H1 (cell line): ENCODE data around the gene ZNF367. TPM values are rescaled to one million over a fixed set of nuclear protein-coding genes. Genes with fewer than 3 reads are reported as not detected.

ENCODE experiments used
- CTCF ChIA-PET: fragments of 300-600 bp; sonication (Branson Sonifier 250); formaldehyde crosslinking; loops from one replicate; lab custom pipeline; 2021; ENCODE audit not compliant: partially characterized antibody; lab: Charles Lee
- POLR2A ChIA-PET: fragments of 300-600 bp; sonication (Branson Sonifier 250); formaldehyde crosslinking; loops from one replicate; lab custom pipeline; 2021; ENCODE audit warnings: inconsistent platforms; ENCODE audit not compliant: partially characterized antibody; lab: Charles Lee
- DNase-seq, 2 experiments: peaks; one replicate each; pipeline versions ENCODE4 v3.0.0 to v3.0.0-alpha.2; 2010 to 2022; ENCODE audit warnings: low spot score in 2 of 2, low read depth in 1 of 2, mixed read lengths in 1 of 2
- FAIRE-seq: peaks from 2 replicates; lab custom pipeline; 2011; peaks lifted over from hg19 to GRCh38; lab: Jason Lieb, UNC
- H2AFZ ChIP-seq: 2 replicates; pipeline ENCODE4 v1.8.1; 2012; ENCODE audit warnings: low read length, inconsistent platforms
- H2AK5ac ChIP-seq: 2 replicates; pipeline ENCODE4 v1.6.1; 2013; ENCODE audit warnings: low read depth, low read length
- H2BK120ac ChIP-seq: replicated peaks from 2 replicates; pipeline ENCODE3; 2013; ENCODE audit warnings: low read depth, low read length, inconsistent platforms
- H2BK12ac ChIP-seq: 2 replicates; pipeline ENCODE4 v1.6.1; 2013; ENCODE audit warnings: low read depth, low read length
- H2BK15ac ChIP-seq: 2 replicates; pipeline ENCODE4 v1.6.1; 2013; ENCODE audit warnings: low read length
- H2BK20ac ChIP-seq: 2 replicates; pipeline ENCODE4 v1.6.1; 2013; ENCODE audit warnings: low read length
- H2BK5ac ChIP-seq: 2 replicates; pipeline ENCODE4 v1.6.1; 2013; ENCODE audit warnings: low read depth, low read length
- H3K14ac ChIP-seq: 2 replicates; pipeline ENCODE4 v1.6.1; 2013; ENCODE audit warnings: inconsistent platforms; ENCODE audit not compliant: insufficient read length
- H3K18ac ChIP-seq: 2 replicates; pipeline ENCODE4 v1.6.1; 2013; ENCODE audit warnings: low read length; ENCODE audit errors: extremely low read depth
- H3K23ac ChIP-seq: 2 replicates; pipeline ENCODE4 v1.6.1; 2013; ENCODE audit warnings: inconsistent platforms; ENCODE audit not compliant: insufficient read length
- H3K23me2 ChIP-seq: 2 replicates; pipeline ENCODE4 v1.6.1; 2013; ENCODE audit warnings: low read depth, low read length
- H3K27ac ChIP-seq: 2 replicates; pipeline ENCODE4 v1.6.1; 2011; ENCODE audit warnings: low read depth, low read length, inconsistent platforms
- H3K27me3 ChIP-seq, 4 experiments: replicated peaks in 1 of 4; 1 replicate in 1 of 4; 2 replicates in 3 of 4; pipeline versions ENCODE4 v1.6.1 to v1.8.1; 2011 to 2013; ENCODE audit warnings: low read length in 3 of 4, mild to moderate bottlenecking in 3 of 4, inconsistent platforms in 2 of 4, mixed read lengths in 2 of 4, moderate library complexity in 1 of 4; ENCODE audit not compliant: control insufficient read depth in 3 of 4, insufficient read depth in 3 of 4; ENCODE audit errors: extremely low read depth in 1 of 4
- H3K36me3 ChIP-seq, 4 experiments: 2 replicates each; pipeline versions ENCODE4 v1.6.1 to v1.8.1; 2011 to 2013; ENCODE audit warnings: mild to moderate bottlenecking in 4 of 4, low read length in 3 of 4, moderate library complexity in 2 of 4, control low read depth in 1 of 4, inconsistent platforms in 1 of 4; ENCODE audit not compliant: insufficient read depth in 4 of 4, control insufficient read depth in 2 of 4
- H3K4ac ChIP-seq: replicated peaks from 2 replicates; pipeline ENCODE3; 2013; ENCODE audit warnings: low read length, low read depth, mixed read lengths, inconsistent platforms; ENCODE audit not compliant: insufficient read length
- H3K4me1 ChIP-seq, 4 experiments: replicated peaks in 1 of 4; 1 replicate in 1 of 4; 2 replicates in 3 of 4; pipeline versions ENCODE4 v1.6.1 to v1.8.1; 2011 to 2013; ENCODE audit warnings: low read length in 3 of 4, inconsistent platforms in 2 of 4, mixed read lengths in 1 of 4; ENCODE audit not compliant: insufficient read depth in 4 of 4, control insufficient read depth in 3 of 4
- H3K4me2 ChIP-seq, 2 experiments: 2 replicates each; pipeline versions ENCODE4 v1.6.1 to v1.8.1; 2011 to 2013; ENCODE audit warnings: low read depth in 2 of 2, low read length in 2 of 2, control low read depth in 1 of 2, inconsistent platforms in 1 of 2, mild to moderate bottlenecking in 1 of 2; ENCODE audit not compliant: insufficient read depth in 1 of 2
- H3K4me3 ChIP-seq, 4 experiments: fragments of 200-600, 300-600 bp in 1 of 4; sonication (generic), shearing (Covaris generic), sonication (Bioruptor Twin) in 1 of 4; 2 replicates each; pipeline versions ENCODE4 v1.5.1 to v1.8.1; 2011 to 2016; ENCODE audit warnings: low read length in 4 of 4, low read depth in 3 of 4, control low read depth in 2 of 4, inconsistent platforms in 2 of 4, mild to moderate bottlenecking in 2 of 4, mixed read lengths in 1 of 4, moderate library complexity in 1 of 4; ENCODE audit not compliant: insufficient read depth in 2 of 4; ENCODE audit errors: extremely low read depth in 1 of 4
- H3K56ac ChIP-seq: replicated peaks from 2 replicates; pipeline ENCODE3; 2013; ENCODE audit warnings: low read depth, mild to moderate bottlenecking, mixed read lengths, low read length, inconsistent platforms; ENCODE audit not compliant: insufficient read length
- H3K79me1 ChIP-seq: 2 replicates; pipeline ENCODE4 v1.6.1; 2013; ENCODE audit warnings: low read depth, low read length, control low read depth
- H3K79me2 ChIP-seq, 2 experiments: 2 replicates each; pipeline versions ENCODE4 v1.6.1 to v1.8.1; 2012 to 2013; ENCODE audit warnings: low read length in 2 of 2, mild to moderate bottlenecking in 2 of 2, inconsistent platforms in 1 of 2; ENCODE audit not compliant: insufficient read depth in 2 of 2, control insufficient read depth in 1 of 2
- H3K9ac ChIP-seq, 4 experiments: replicated peaks in 1 of 4; 1 replicate in 1 of 4; 2 replicates in 3 of 4; pipeline versions ENCODE4 v1.6.1 to v1.8.1; 2011 to 2013; ENCODE audit warnings: low read depth in 3 of 4, low read length in 3 of 4, control low read depth in 2 of 4, mild to moderate bottlenecking in 2 of 4, moderate library complexity in 2 of 4, inconsistent platforms in 1 of 4; ENCODE audit errors: extremely low read depth in 1 of 4
- H3K9me3 ChIP-seq, 2 experiments: 2 replicates each; pipeline versions ENCODE4 v1.6.1 to v1.8.1; 2012 to 2013; ENCODE audit warnings: mild to moderate bottlenecking in 2 of 2, moderate library complexity in 2 of 2, control low read depth in 1 of 2, inconsistent platforms in 1 of 2, low read depth in 1 of 2, low read length in 1 of 2, mixed read lengths in 1 of 2; ENCODE audit not compliant: insufficient read depth in 2 of 2
- H4K20me1 ChIP-seq, 2 experiments: replicated peaks in 1 of 2; 2 replicates each; pipeline versions ENCODE3 to v1.8.1; 2011 to 2013; ENCODE audit warnings: inconsistent platforms in 2 of 2, low read length in 2 of 2, mild to moderate bottlenecking in 1 of 2; ENCODE audit not compliant: insufficient read depth in 2 of 2, control insufficient read depth in 1 of 2
- H4K5ac ChIP-seq: 2 replicates; pipeline ENCODE4 v1.6.1; 2013; ENCODE audit warnings: low read length, low read depth, mixed read lengths, inconsistent platforms; ENCODE audit not compliant: insufficient read length
- H4K8ac ChIP-seq: 2 replicates; pipeline ENCODE4 v1.8.0; 2013; ENCODE audit warnings: mild to moderate bottlenecking, moderate library complexity, low read length, inconsistent platforms; ENCODE audit not compliant: insufficient read depth; ENCODE audit errors: extremely low read depth
- H4K91ac ChIP-seq: replicated peaks from 2 replicates; pipeline ENCODE3; 2013; ENCODE audit warnings: low read length, mixed read lengths, inconsistent platforms; ENCODE audit not compliant: insufficient read length
- ATF2 ChIP-seq: IDR thresholded peaks from 2 replicates; pipeline ENCODE4 v1.6.1; 2012; ENCODE audit warnings: low read length, inconsistent platforms
- CBX5 ChIP-seq: fragments of 300-800, 300-1000 bp; sonication (generic); IDR thresholded peaks from 2 replicates; pipeline ENCODE4 v1.7.1; 2016; ENCODE audit warnings: antibody characterized with exemption, low read length, low read depth
- CEBPB ChIP-seq: IDR thresholded peaks from 2 replicates; pipeline ENCODE4 v1.6.1; 2012; ENCODE audit warnings: low read depth, low read length
- GABPA ChIP-seq: IDR thresholded peaks from 2 replicates; pipeline ENCODE4 v1.6.1; 2011; ENCODE audit warnings: mild to moderate bottlenecking, low read length, moderate library complexity, borderline replicate concordance; ENCODE audit not compliant: insufficient read depth
- GTF2F1 ChIP-seq: IDR thresholded peaks from 2 replicates; pipeline ENCODE4 v1.6.1; 2012; ENCODE audit warnings: low read depth, low read length, improper control_type of control experiment, borderline replicate concordance
- HDAC2 ChIP-seq, 2 experiments: fragments of 300-600 bp in 1 of 2; sonication (generic) in 1 of 2; IDR thresholded peaks; 2 replicates each; pipeline ENCODE4 v1.6.1; 2011 to 2012; ENCODE audit warnings: low read depth in 2 of 2, low read length in 2 of 2, mild to moderate bottlenecking in 2 of 2, moderate library complexity in 2 of 2, borderline replicate concordance in 1 of 2, inconsistent platforms in 1 of 2
- POLR2AphosphoS5 ChIP-seq: IDR thresholded peaks from 2 replicates; pipeline ENCODE4 v1.6.1; 2011; ENCODE audit warnings: low read depth, low read length
- RBBP5 ChIP-seq: IDR thresholded peaks from 2 replicates; pipeline ENCODE4 v1.7.1; 2012; ENCODE audit warnings: low read depth, mild to moderate bottlenecking, inconsistent platforms, low read length, moderate library complexity, borderline replicate concordance
- SIX5 ChIP-seq: IDR thresholded peaks from 2 replicates; pipeline ENCODE4 v1.6.1; 2011; ENCODE audit warnings: mild to moderate bottlenecking, low read depth, low read length
- TEAD4 ChIP-seq: IDR thresholded peaks from 2 replicates; pipeline ENCODE4 v1.6.1; 2012; ENCODE audit warnings: low read depth, low read length, inconsistent platforms, mixed read lengths
- YY1 ChIP-seq: IDR thresholded peaks from 2 replicates; pipeline ENCODE4 v1.6.1; 2011; ENCODE audit warnings: low read depth, mild to moderate bottlenecking, low read length
- WGBS, 2 experiments: shearing (Covaris generic) in 1 of 2; methylation state at CpG; one replicate each; pipeline versions ENCODE4 v1.1.6 to v1.1.7; 2013 to 2015; ENCODE audit warnings: low lambda C conversion rate in 2 of 2, mixed read lengths in 2 of 2, inconsistent platforms in 1 of 2, low coverage in 1 of 2, missing lambda C conversion rate in 1 of 2; ENCODE audit not compliant: insufficient replicate concordance in 2 of 2, insufficient coverage in 1 of 2, insufficient read length in 1 of 2; ENCODE audit errors: extremely low coverage in 1 of 2, missing lambda C conversion rate in 1 of 2; 5-methylcytosine and 5-hydroxymethylcytosine counted together
- polyA plus RNA-seq, 7 experiments: library from polyadenylated mRNA; depleted of rRNA in 3 of 7; stranded (reverse) in 5 of 7; unstranded in 2 of 7; fragments of >200 nt in 5 of 7; fragments of 200-250 nt in 2 of 7; gene quantifications; 1 replicate in 5 of 7; 2 replicates in 1 of 7; 4 replicates in 1 of 7; pipeline versions ENCODE4 v1.2.1 to v1.2.3, GENCODE V29; 2011 to 2013; ENCODE audit warnings: missing spikeins in 2 of 7, mixed read lengths in 2 of 7
- total RNA-seq: library from RNA; stranded (reverse); fragmentation: NEBNext Ultra II Directional; extraction: Animal tissue kit (Norgen Biotek cat#: 25700); gene quantifications from 2 replicates; pipeline ENCODE4 v1.2.1, GENCODE V29; 2021

The ZNF367 gene
- total and polyA plus RNA-seq, 2 of the 8 experiments (the other 6 are each of a cell fraction or from before 2014, with no cell fraction given) = 2.2 to 8.2 TPM

GRCh38 chr9:96363175-96363967 lies 54.8 kb downstream of the ZNF367 start:
- no peak for FAIRE-seq
- no peak overlapping the region for H3K4ac ChIP-seq
- no peaks in the 10 kb centered on the region for H3K9me3 ChIP-seq
- H3K9ac ChIP-seq = no peak overlapping the region
- H3K23me2 ChIP-seq = no peaks in the 10 kb centered on the region
- no peak overlapping the region; the same call in 1 of the 2 replicates for H4K8ac ChIP-seq
- H3K4me3 ChIP-seq = no peak overlapping the region
- H3K14ac ChIP-seq = no peak overlapping the region
- CTCF ChIA-PET = interaction anchor here (1.0 kb wide), 2 partner anchors 19 to 35 kb away, joined by 3 to 5 read pairs; no protein-coding TSS in a partner anchor
- no peak overlapping the region for H2BK20ac ChIP-seq
- H3K79me1 ChIP-seq = no peaks in the 10 kb centered on the region
- H4K5ac ChIP-seq = no peak overlapping the region
- H3K79me2 ChIP-seq = no peaks in the 10 kb centered on the region
- H2AFZ ChIP-seq = no peak overlapping the region
- H2AK5ac ChIP-seq = no peak overlapping the region
- no peak overlapping the region for H3K23ac ChIP-seq
- H4K91ac ChIP-seq = no peak overlapping the region
- POLR2A ChIA-PET = no interaction called here
- peaks cover 0 to 6% (median 0%) of the 10 kb centered on the region in 4 experiments; a peak in 2 of 8 replicates for H3K36me3 ChIP-seq
- no peaks in the 10 kb centered on the region for H3K27me3 ChIP-seq
- no peaks in the 10 kb centered on the region for H4K20me1 ChIP-seq
- H2BK5ac ChIP-seq = no peak overlapping the region
- H3K27ac ChIP-seq = no peak overlapping the region
- no peak overlapping the region for H3K18ac ChIP-seq
- H3K4me1 ChIP-seq = no peaks in the 10 kb centered on the region
- 95% methylated on average over 9 of the region's 9 CpGs; no CpG with 5 or more reads in 1 of the 2 experiments for WGBS, 2 experiments
- no peak for DNase-seq
- no peak overlapping the region for H3K4me2 ChIP-seq
- H3K56ac ChIP-seq = no peak overlapping the region
- no peak overlapping the region for H2BK12ac ChIP-seq
- no peak overlapping the region for H2BK15ac ChIP-seq
- no peak overlapping the region for H2BK120ac ChIP-seq
- TF ChIP-seq GTF2F1 (no peak), POLR2AphosphoS5 (no peak), CBX5 (no peak), TEAD4 (no peak), CEBPB (no peak), RBBP5 (no peak), YY1 (no peak), ATF2 (no peak), HDAC2 (IDR thresholded peaks at IDR 0.05; ENCODE audit: borderline replicate concordance in 1 of 2, low read depth in 2 of 2, low read length in 2 of 2) (no peak), SIX5 (no peak), GABPA (no peak)
